Hepatocyte (in vitro differentiated cells): ENCODE results near the gene KIF5B.
"Not testable (repeated sequence)": the region's sequence is repeated elsewhere in the genome, so short reads cannot be mapped to it uniquely, and the experiment has no call there.

Experiments
- EZH2phosphoT487 ChIP-seq: fragments of 200-600 bp; sonication (generic); IDR thresholded peaks from one replicate; pipeline ENCODE4 v1.6.1; 2018; ENCODE audit warnings: antibody characterized with exemption, mild to moderate bottlenecking, low read depth, moderate library complexity; ENCODE audit not compliant: unreplicated experiment, severe bottlenecking
- TF ChIP-seq, protein P1 (sequence below): fragments of 200-600 bp; sonication (generic); IDR thresholded peaks from 2 replicates; pipeline ENCODE4 v1.5.1; 2016; ENCODE audit warnings: antibody characterized with exemption, mild to moderate bottlenecking; ENCODE audit not compliant: poor library complexity

DNA sequence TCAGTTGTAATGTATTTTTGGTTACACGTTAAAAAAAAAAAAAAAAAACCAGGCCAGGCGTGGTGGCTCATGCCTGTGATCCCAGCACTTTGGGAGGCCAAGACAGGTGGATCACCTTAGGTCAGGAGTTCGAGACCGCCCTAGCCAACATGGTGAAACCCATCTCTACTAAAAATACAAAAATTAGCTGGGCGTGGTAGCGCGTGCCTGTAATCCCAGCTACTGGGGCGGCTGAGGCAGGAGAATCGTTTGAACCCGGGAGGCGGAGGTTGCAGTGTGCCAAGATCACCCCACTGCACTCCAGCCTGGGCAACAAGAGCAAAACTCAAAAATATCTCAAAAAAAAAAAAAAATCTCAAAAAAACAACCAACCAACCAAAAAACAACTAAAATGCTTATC, 2.8 kb downstream of the KIF5B start:
- TF ChIP-seq, protein P1, sequence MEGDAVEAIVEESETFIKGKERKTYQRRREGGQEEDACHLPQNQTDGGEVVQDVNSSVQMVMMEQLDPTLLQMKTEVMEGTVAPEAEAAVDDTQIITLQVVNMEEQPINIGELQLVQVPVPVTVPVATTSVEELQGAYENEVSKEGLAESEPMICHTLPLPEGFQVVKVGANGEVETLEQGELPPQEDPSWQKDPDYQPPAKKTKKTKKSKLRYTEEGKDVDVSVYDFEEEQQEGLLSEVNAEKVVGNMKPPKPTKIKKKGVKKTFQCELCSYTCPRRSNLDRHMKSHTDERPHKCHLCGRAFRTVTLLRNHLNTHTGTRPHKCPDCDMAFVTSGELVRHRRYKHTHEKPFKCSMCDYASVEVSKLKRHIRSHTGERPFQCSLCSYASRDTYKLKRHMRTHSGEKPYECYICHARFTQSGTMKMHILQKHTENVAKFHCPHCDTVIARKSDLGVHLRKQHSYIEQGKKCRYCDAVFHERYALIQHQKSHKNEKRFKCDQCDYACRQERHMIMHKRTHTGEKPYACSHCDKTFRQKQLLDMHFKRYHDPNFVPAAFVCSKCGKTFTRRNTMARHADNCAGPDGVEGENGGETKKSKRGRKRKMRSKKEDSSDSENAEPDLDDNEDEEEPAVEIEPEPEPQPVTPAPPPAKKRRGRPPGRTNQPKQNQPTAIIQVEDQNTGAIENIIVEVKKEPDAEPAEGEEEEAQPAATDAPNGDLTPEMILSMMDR: not testable (repeated sequence)
- TF ChIP-seq EZH2phosphoT487: not testable (repeated sequence)
